SK-N-DZ (cell line): ENCODE results near the gene FREY1.
A peak's percentile ranks its signal among the peaks of the same experiment; 100 is the strongest.

ENCODE experiments used
- DNase-seq: peaks from one replicate; pipeline ENCODE4 v3.0.0-alpha.2; 2015; ENCODE audit warnings: low spot score

FREY1 gene

GRCh38 chr11:45895553-45896259, 11.4 kb downstream of the FREY1 start:
- no peak for DNase-seq

GRCh38 chr11:45894555-45895247, 12.4 kb downstream of the FREY1 start:
- DNase-seq: no peak

- no peak for DNase-seq
Observed at GRCh38 chr11:45892856-45893255, 14.2 kb downstream of the FREY1 start.

GRCh38 chr11:45890886-45891550, 16.1 kb downstream of the FREY1 start:
- DNase-seq: no peak

- no peak for DNase-seq
Observed at GRCh38 chr11:45889966-45890365, 17.1 kb downstream of the FREY1 start.

- DNase-seq: no peak
Observed at GRCh38 chr11:45889555-45889954, 17.5 kb downstream of the FREY1 start.

- no peak for DNase-seq
Observed at GRCh38 chr11:45887587-45887986, 19.5 kb downstream of the FREY1 start.

GRCh38 chr11:45886816-45887520, 20.1 kb downstream of the FREY1 start:
- no peak for DNase-seq

- DNase-seq: no peak
Observed at GRCh38 chr11:45885921-45886721, 20.9 kb downstream of the FREY1 start.

- peak; percentile 73 for DNase-seq
Observed at GRCh38 chr11:45885274-45885920, 21.7 kb downstream of the FREY1 start, which contains the start of gene MAPK8IP1. TSS of gene MAPK8IP1 (plus strand) at chr11:45885651. CDS start at chr11:45885821, 170 bp downstream.

- DNase-seq: no peak
Observed at GRCh38 chr11:45884596-45885185, 22.4 kb downstream of the FREY1 start.

- DNase-seq: no peak
Observed at GRCh38 chr11:45881708-45882368, 25.2 kb downstream of the FREY1 start.

- DNase-seq: peak; percentile 49
Observed at GRCh38 chr11:45880772-45881570, 26.1 kb downstream of the FREY1 start.

- peak; percentile 79 for DNase-seq
Observed at GRCh38 chr11:45879803-45880686, 27.0 kb downstream of the FREY1 start.

- no peak for DNase-seq
Observed at GRCh38 chr11:45877845-45878244, 29.2 kb downstream of the FREY1 start.

- DNase-seq: no peak
Observed at GRCh38 chr11:45877221-45877620, 29.9 kb downstream of the FREY1 start.

GRCh38 chr11:45876401-45876800, 30.7 kb downstream of the FREY1 start:
- DNase-seq: no peak
